CD14-positive monocyte (primary cell): ENCODE data around the gene DOP1B. TPM values are rescaled to one million over a fixed set of nuclear protein-coding genes. Genes with fewer than 3 reads are reported as not detected.

ENCODE experiments used
- DNase-seq, 3 donors: peaks; one replicate each; pipeline ENCODE4 v3.0.0-alpha.2; 2011 to 2022
- H2AFZ ChIP-seq: 2 replicates; pipeline ENCODE4 v1.6.0; 2012; ENCODE audit warnings: mild to moderate bottlenecking, low read depth, low read length, inconsistent platforms; ENCODE audit not compliant: insufficient read depth, poor library complexity, severe bottlenecking
- H3K27ac ChIP-seq, 2 donors: 1 replicate in 1 of 2; 2 replicates in 1 of 2; pipeline ENCODE4 v1.5.1; 2012 to 2013; ENCODE audit warnings: low read length in 2 of 2, control low read depth in 1 of 2, inconsistent platforms in 1 of 2, low read depth in 1 of 2, mild to moderate bottlenecking in 1 of 2
- H3K27me3 ChIP-seq, 2 donors: one replicate each; pipeline versions ENCODE4 v1.6.0 to v1.6.1; 2011 to 2013; ENCODE audit warnings: low read length in 2 of 2; ENCODE audit not compliant: control insufficient read depth in 2 of 2, insufficient read depth in 2 of 2
- H3K36me3 ChIP-seq, 2 donors: replicated peaks in 1 of 2; 1 replicate in 1 of 2; 2 replicates in 1 of 2; pipeline versions ENCODE4 v1.5.1 to v1.6.1; 2012 to 2013; ENCODE audit warnings: low read length in 2 of 2, control low read depth in 1 of 2, inconsistent platforms in 1 of 2, mild to moderate bottlenecking in 1 of 2; ENCODE audit not compliant: insufficient read depth in 2 of 2, control insufficient read depth in 1 of 2
- H3K4me1 ChIP-seq, 2 donors: 1 replicate in 1 of 2; 2 replicates in 1 of 2; pipeline versions ENCODE4 v1.5.1 to v1.6.1; 2012 to 2013; ENCODE audit warnings: low read length in 2 of 2, control low read depth in 1 of 2, inconsistent platforms in 1 of 2, mild to moderate bottlenecking in 1 of 2, moderate library complexity in 1 of 2; ENCODE audit not compliant: insufficient read depth in 2 of 2, control insufficient read depth in 1 of 2
- H3K4me2 ChIP-seq: replicated peaks from 2 replicates; pipeline ENCODE3; 2012; ENCODE audit warnings: low read length, moderate library complexity, mild to moderate bottlenecking; ENCODE audit not compliant: poor library complexity, severe bottlenecking; ENCODE audit errors: extremely low read depth
- H3K4me3 ChIP-seq, 3 experiments: fragments of 200-600 bp in 1 of 3; sonication (generic) in 1 of 3; replicated peaks in 1 of 3; 1 replicate in 2 of 3; 2 replicates in 1 of 3; pipeline ENCODE4 v1.5.1; 2011 to 2013; ENCODE audit warnings: low read length in 3 of 3, mild to moderate bottlenecking in 3 of 3, control low read depth in 2 of 3, low read depth in 2 of 3, inconsistent platforms in 1 of 3, moderate library complexity in 1 of 3
- H3K79me2 ChIP-seq: 2 replicates; pipeline ENCODE4 v1.6.0; 2012; ENCODE audit warnings: mild to moderate bottlenecking, control low read depth, inconsistent platforms, low read length, moderate library complexity; ENCODE audit not compliant: insufficient read depth
- H3K9ac ChIP-seq: 2 replicates; pipeline ENCODE4 v1.6.0; 2017; ENCODE audit warnings: low read length, mild to moderate bottlenecking; ENCODE audit not compliant: insufficient read depth, poor library complexity, severe bottlenecking
- H3K9me3 ChIP-seq, 2 donors: replicated peaks in 1 of 2; 1 replicate in 1 of 2; 2 replicates in 1 of 2; pipeline versions ENCODE4 v1.5.1 to v1.6.1; 2012 to 2013; ENCODE audit warnings: low read length in 2 of 2, control low read depth in 1 of 2; ENCODE audit not compliant: control insufficient read depth in 1 of 2, insufficient read depth in 1 of 2
- H4K20me1 ChIP-seq: 2 replicates; pipeline ENCODE4 v1.6.0; 2012; ENCODE audit warnings: mild to moderate bottlenecking, low read length, control low read depth, moderate library complexity; ENCODE audit not compliant: insufficient read depth
- H3K27ac Mint-ChIP-seq, 7 donors: one replicate each; pipeline ENCODE4 v1.8.0; 2020; ENCODE audit warnings: mild to moderate bottlenecking in 7 of 7, mixed read lengths in 7 of 7, moderate library complexity in 6 of 7, inconsistent platforms in 2 of 7
- H3K27me3 Mint-ChIP-seq, 3 donors: one replicate each; pipeline ENCODE4 v1.8.0; 2021 to 2022; ENCODE audit warnings: low read depth in 3 of 3, mild to moderate bottlenecking in 3 of 3, mixed read lengths in 3 of 3, moderate library complexity in 3 of 3, inconsistent platforms in 1 of 3
- H3K36me3 Mint-ChIP-seq, 2 donors: one replicate each; pipeline ENCODE4 v1.8.0; 2020; ENCODE audit warnings: mixed read lengths in 2 of 2, inconsistent platforms in 1 of 2, mild to moderate bottlenecking in 1 of 2
- H3K4me1 Mint-ChIP-seq: one replicate; pipeline ENCODE4 v1.8.0; 2020; ENCODE audit warnings: mild to moderate bottlenecking, mixed read lengths
- H3K4me3 Mint-ChIP-seq, 2 donors: one replicate each; pipeline ENCODE4 v1.8.0; 2020; ENCODE audit warnings: mild to moderate bottlenecking in 2 of 2, mixed read lengths in 2 of 2, moderate library complexity in 1 of 2
- H3K9me3 Mint-ChIP-seq, 7 donors: one replicate each; pipeline ENCODE4 v1.8.0; 2020 to 2022; ENCODE audit warnings: mixed read lengths in 7 of 7, mild to moderate bottlenecking in 6 of 7, moderate library complexity in 6 of 7, inconsistent platforms in 2 of 7
- CTCF ChIP-seq: fragments of 200-600 bp; IDR thresholded peaks from one replicate; pipeline ENCODE4 v1.8.0; 2022; ENCODE audit warnings: antibody characterized with exemption, mild to moderate bottlenecking
- whole genome bisulfite sequencing: methylation state at CpG from one replicate; pipeline ENCODE4 v1.1.5; 2013; ENCODE audit warnings: missing lambda C conversion rate; ENCODE audit not compliant: insufficient coverage; 5-methylcytosine and 5-hydroxymethylcytosine counted together
- intact Hi-C, 2 donors: fragments of 100-400 bp; cut with micrococcal nuclease; formaldehyde crosslinking; loops; one replicate each; pipeline versions ENCODE4 v1.15.0 to v1.15.1; 2023
- polyA plus RNA-seq, 3 donors: library from polyadenylated mRNA; depleted of rRNA in 1 of 3; unstranded in 2 of 3; stranded (reverse) in 1 of 3; fragments of 300-500 nt in 2 of 3; fragments of >200 nt in 1 of 3; fragmentation: Illumina TruSeq in 2 of 3; gene quantifications; 1 replicate in 2 of 3; 2 replicates in 1 of 3; pipeline ENCODE4 v1.2.3, GENCODE V29; 2012 to 2021

DOP1B gene
- polyA plus RNA-seq, 3 donors: 6.0 to 14.4 (median 11.0) TPM

DNA sequence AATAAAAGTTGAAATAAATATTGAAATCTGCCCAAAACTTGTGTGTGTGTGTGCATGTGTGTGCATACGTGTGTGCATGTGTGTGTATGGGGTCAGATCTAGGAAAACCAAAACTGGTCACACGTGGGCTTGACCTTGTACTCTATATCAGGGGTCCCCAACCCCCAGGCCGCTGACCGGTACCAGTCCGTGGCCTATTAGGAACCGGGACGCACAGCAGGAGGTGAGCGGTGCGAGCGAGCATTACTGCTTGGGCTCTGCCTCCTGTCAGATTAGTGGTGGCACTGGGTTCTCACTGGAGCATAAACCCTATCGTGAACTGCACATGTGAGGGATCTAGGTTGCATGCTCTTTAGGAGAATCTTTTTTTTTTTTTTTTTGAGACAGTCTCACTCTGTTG lies 8.7 kb downstream of the DOP1B start:
- Histone ChIP-seq H3K4me3 (no peak overlapping the region), H3K27me3 (no peaks in the 10 kb centered on the region), H3K36me3 (peaks cover 5 to 63% of the 10 kb centered on the region in 2 donors), H3K4me2 (no peak overlapping the region), H3K9me3 (no peaks in the 10 kb centered on the region), H4K20me1 (peaks cover 46% of the 10 kb centered on the region), H3K9ac (no peak overlapping the region), H2AFZ (no peak overlapping the region), H3K79me2 (peaks cover 73% of the 10 kb centered on the region), H3K27ac (no peak overlapping the region), H3K4me1 (peaks cover 35 to 37% of the 10 kb centered on the region in 2 donors)
- 100% methylated on average over 8 of the region's 11 CpGs for WGBS
- TF ChIP-seq CTCF: no peak
- Mint-ChIP-seq H3K27ac (peak overlapping the region in 1 of 7 donors; percentile 50), H3K4me1 (peaks cover 66% of the 10 kb centered on the region), H3K27me3 (no peaks in the 10 kb centered on the region), H3K36me3 (peaks cover 50 to 68% of the 10 kb centered on the region in 2 donors), H3K4me3 (no peak overlapping the region), H3K9me3 (peaks cover 0 to 3% (median 0%) of the 10 kb centered on the region in 7 donors)
- intact Hi-C loops: no loop called here
- no peak for DNase-seq

- Histone ChIP-seq H3K36me3 (peaks cover 5 to 66% of the 10 kb centered on the region in 2 donors), H4K20me1 (peaks cover 55% of the 10 kb centered on the region), H3K27ac (no peak overlapping the region), H3K4me2 (no peak overlapping the region), H3K4me1 (peaks cover 44 to 46% of the 10 kb centered on the region in 2 donors), H2AFZ (no peak overlapping the region), H3K79me2 (peaks cover 64% of the 10 kb centered on the region), H3K9me3 (no peaks in the 10 kb centered on the region), H3K9ac (no peak overlapping the region), H3K27me3 (no peaks in the 10 kb centered on the region), H3K4me3 (no peak overlapping the region)
- TF ChIP-seq CTCF: no peak
- intact Hi-C loops: no loop called here
- H3K4me1 Mint-ChIP-seq: peaks cover 68% of the 10 kb centered on the region
- 84% methylated on average over 5 of the region's 7 CpGs for WGBS
- H3K4me3 Mint-ChIP-seq: no peak overlapping the region
- H3K27ac Mint-ChIP-seq: no peak overlapping the region
- peaks cover 0 to 3% (median 0%) of the 10 kb centered on the region in 7 donors for H3K9me3 Mint-ChIP-seq
- H3K27me3 Mint-ChIP-seq: no peaks in the 10 kb centered on the region
- H3K36me3 Mint-ChIP-seq: peaks cover 52 to 65% of the 10 kb centered on the region in 2 donors
- DNase-seq: no peak
Observed at GRCh38 chr21:36166705-36167104, 10.1 kb downstream of the DOP1B start.
